D341Med (cell line): Measurements from ENCODE around the gene GAPDHS.

Source experiments
- DNase-seq: peaks from one replicate; pipeline ENCODE4 v3.0.0; 2012; ENCODE audit warnings: low spot score

Gene GAPDHS

DNA sequence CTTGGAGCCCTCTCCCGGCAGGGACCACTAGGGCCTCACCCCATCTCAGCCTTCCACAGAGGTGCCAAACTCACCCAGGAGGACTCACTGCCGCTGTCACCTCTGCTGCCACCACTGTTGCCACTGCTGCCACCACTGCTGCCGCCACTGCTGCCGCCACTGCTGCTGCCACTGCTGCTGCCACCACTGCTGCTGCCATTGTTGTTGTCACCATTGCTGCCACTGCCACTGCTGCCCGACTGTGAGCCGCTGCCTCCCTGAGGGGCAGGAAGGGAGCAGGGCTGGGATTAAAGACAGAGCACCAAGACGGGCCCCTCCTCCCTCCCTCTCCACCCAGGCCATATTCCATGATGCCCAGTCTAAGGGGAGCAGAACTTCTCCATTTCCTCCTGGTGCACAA is 21.9 kb upstream of the GAPDHS start:
- DNase-seq = no peak

DNA sequence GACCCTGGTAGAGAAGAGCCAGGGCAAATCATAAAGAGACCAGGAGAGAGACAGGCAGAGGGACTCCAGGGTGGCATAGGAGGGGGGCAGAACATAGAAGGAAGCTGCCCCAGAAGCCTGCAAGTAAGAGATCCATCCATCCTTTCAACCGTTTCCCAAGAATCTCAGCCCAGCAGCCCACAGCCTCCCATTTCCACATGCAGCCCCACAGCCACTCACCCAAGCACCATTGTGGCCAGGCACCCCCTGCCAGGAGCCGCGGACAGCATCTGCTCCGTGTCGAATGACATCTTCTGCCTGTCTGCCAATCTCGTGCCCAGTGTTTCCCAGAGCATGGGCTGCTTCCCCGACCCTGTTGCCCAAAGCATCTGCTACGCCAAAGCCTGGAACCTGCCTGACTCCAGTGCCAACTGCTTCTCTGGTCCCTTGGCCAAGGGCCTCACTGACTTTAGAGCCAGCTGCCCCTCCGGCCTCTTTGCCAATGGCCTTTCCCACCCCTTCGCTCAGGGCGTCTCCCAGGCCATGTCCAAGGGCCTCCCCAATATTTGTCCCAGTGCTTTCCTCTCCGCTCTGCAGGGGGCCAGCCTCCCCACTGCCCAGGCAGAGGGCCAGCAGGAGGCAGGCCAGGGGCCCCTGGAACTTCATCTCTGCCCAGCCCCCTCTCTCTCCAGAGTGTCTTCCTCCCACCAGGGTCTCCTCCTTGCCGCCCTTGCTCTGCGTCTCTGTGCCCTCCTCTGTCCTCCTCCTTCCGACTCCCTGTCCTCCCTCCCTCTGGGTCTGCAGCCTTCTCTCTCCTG is 20.2 kb upstream of the GAPDHS start:
- DNase-seq = no peak

DNA sequence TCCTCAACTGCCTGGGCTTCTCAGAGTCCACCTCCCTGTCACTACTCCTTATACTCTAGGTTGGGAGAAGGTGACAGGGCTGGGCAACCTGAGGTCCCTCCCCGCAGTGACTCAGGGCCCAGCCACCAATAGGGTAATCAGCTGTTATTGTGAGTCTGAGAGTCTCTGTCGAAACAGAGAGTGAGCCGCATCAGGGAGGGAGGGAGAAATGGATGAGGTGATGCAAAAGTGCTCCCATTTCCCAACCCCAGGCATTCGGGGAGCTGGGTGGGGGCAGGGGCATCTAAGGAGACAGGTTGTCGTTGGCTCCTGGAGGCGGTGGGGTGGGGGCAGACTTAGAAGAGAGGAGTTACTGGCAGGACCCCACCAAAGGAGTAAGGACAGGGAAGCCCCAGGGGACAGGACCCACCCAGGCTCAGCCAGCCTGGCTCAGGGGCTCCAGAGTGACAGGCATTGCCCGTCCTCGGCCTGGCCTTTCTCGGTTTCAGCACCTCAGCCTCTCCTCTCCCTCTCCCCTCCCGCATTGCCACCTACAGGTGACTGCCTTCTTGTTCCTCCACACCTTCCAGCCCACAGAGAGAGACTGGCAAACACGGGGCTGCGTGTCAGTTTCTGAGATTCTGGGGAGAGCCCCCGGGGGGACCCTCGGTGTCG is 19.5 kb upstream of the GAPDHS start, which contains the start of gene DMKN:
TSS of gene DMKN (minus strand) at position 22 of the 654 bp plus-strand sequence. CDS start 174 bp downstream, outside the sequence.
- DNase-seq = no peak

DNA sequence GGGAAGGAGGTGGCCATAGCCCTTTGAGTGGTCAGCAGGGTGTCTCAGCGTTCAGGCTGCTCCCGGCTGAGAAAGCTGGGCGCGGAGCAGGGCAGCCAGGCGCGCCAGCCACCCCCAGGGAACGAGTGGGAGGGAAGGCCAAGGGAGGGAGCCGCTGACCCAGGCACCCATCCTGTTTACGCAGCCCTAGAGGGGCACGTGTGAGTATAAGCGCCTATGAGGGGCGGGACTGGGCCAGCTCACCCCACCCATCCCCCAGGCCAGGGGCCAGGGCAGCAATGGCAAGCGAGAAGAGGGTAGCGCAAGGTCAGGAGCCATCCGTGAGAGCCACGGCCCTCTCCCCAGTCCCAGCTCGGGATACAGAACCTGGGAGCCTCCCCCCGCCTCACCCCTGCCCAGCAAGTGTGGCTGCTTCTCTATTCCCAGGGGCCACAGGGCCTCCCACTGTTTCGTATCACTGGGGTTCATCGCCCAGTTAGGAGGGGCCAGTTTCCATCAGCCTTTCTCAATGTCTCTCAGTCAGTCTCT is 18.9 kb upstream of the GAPDHS start:
- no peak for DNase-seq

DNA sequence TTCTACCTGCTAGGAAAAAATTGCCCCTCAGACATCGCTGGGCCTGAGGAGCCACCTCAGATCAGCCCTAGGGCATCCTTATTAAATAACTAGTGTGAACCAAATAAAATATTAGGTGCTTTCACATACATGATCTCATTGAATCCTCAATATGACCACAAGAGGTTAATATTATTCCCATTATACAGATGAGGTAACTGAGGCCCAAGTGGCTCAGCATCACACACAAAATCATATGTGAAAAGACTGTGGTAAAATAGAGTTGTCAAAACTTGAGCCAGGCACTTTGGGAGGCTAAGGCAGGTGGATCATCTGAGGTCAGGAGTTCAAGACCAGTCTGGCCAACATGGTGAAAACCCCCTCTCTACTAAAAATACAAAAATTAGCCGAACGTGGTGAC is 16.9 kb upstream of the GAPDHS start:
- DNase-seq = no peak

DNA sequence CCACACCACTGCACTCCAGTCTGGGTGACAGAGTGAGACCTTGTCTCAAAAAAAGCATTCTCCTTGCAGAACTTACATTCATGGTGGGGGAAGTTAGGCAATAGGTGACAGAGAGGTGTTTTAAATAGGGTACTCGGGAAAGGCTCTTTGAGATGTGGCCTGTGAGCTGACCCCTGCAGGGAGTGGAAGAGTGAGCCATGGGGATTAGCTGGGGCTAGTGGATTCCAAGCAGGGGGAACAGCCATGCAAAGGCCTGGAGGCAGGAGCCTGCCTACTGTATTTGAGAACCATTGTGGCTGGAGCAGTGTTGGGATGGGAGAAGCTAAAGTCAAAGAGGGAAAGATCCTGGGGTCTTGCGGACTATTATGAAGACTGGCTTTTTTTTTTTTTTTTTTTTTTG is 15.9 kb upstream of the GAPDHS start:
- no peak for DNase-seq

DNA sequence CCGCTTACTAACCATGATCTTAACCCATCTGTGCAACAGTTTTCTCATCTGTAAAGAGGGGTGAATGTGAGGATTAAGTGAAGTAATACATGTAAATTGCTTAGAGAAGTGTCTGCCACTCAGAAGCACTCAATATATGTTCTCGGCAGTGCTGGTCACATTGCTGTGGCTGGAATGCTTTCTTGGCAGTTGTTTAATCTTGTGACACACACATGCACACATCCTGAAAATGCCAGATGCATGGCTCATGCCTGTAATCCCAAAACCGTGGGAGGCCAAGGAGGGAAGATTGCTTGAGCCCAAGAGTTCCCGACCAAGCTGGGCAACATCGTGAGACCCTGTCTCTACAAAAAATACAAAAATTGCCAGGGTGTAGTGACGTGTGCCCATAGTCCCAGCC is 14.9 kb upstream of the GAPDHS start:
- DNase-seq = no peak

DNA sequence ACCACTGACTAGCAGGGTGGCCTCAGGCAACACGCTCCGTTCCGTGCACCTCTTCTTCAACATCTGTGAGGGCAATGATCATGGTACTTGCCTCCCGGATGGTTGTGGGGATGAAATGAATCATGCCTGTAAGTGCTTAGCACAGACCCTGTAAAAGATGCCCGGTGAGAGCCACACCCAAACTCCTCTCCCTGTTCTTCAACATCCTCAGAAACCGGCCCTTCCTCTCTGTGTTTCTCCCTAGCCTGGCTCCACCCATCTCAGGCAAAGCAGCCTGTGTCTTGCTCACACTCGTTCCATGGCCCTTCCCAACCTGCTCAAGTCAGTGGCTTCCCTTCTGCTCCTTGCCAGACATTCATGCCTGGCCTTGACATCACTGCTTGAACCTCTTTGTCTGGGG is 14.0 kb upstream of the GAPDHS start:
- no peak for DNase-seq

DNA sequence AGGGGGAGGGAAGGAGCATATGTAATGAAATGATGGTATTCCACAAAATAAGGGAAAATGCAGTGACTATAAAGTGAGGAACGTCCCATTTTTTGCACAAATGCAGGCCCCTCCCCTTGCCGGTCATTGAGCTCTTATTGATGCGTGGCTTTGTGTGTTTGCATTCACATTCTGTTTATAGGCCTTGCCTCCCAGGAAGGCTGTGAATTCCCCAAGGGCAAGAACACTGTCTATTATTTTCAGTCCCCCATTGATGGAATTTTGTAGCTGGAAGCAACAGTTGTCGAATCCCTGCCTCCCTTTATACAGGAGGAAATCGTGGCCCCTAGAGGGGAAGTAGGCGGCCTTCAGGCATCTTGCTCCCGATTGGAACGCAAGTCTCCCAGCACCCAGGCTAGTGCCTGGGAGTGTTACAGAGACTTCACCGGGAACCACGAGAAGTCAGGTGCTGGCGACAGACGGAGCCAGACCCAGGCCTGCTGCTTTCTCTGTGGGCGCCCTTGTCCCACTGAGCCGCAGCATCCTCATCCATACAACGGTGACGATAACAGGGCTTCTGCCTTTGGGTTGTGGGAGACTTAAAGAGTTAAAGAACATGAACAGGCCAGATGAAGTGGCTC is 12.0 kb upstream of the GAPDHS start:
- no peak for DNase-seq

DNA sequence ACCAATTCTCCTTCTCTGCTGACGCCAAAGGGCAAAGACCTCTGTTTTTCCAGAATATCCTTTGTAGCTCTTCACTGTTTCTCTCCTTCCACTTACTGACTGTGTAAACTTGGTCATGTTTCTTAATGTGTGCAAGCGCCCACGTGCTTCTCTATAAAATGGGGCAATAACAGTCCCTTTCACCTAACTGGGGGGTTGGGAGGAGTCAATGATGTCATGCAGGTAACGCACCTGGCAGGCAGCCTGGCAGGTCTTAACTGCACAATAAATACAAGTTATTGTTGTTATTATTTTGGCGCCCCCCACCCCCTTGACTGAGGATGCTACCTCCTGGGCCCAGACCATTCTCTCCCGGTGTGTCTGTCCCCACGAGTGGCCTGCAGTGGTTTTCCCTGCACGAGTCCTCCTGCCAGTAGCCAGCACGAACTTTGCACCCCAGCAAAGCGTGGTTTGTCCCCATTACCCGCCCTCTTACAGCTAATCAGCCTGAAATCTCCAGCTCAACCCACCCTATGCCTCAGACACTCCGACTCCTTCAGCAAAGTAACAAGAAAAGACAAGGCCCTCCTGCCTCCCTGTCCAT is 10.4 kb upstream of the GAPDHS start:
- DNase-seq = no peak

DNA sequence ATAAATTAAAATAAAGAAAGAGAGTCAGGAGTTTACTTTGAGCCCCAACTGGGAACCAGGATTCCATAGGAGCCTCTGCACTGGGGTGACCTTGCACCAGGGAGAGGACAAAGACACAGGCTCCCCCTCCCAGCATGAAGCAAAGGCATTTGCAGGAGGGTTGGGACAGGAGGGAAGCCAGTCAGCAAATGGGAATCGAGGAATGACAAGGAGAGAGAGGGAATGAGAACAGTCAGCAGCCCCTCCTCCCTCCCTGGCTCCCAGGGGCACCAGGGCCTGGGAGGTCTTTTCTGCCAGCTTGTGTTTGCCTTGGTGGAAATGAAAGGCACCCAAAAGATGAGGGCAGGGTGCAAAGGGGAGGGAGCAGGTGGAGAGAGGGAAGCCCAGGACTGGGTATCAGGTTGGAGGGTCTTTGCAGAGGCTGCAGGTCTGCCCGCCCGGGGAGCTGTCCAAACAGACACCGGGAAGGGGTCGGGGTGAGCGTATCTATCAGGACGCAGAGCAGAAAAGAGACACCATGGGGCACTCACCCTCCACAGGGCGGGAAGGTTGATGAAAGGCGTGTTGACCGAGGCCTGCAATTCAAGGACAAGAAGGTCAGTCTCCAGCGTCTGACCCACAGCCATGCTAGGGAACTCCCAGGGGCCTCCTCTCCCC is 8.9 kb upstream of the GAPDHS start:
- no peak for DNase-seq

DNA sequence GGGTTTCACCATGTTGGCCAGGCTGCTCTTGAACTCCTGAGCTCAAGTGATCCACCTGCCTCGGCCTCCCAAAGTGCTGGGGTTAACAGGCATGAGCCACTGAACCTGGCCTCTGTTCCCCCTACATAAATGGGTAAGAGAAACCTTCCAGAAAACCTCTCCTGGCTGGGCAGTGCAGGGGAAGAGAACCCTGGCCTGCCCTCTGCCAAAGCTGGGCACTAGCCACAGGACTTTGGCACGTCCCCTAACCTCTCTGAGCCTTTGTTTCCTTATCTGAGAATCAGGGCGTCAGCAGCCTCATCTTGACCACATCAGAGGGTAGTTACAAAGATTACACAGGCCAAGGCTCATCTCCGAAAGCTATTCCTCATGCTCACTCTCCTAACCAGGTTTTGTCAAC is 7.4 kb upstream of the GAPDHS start:
- no peak for DNase-seq

DNA sequence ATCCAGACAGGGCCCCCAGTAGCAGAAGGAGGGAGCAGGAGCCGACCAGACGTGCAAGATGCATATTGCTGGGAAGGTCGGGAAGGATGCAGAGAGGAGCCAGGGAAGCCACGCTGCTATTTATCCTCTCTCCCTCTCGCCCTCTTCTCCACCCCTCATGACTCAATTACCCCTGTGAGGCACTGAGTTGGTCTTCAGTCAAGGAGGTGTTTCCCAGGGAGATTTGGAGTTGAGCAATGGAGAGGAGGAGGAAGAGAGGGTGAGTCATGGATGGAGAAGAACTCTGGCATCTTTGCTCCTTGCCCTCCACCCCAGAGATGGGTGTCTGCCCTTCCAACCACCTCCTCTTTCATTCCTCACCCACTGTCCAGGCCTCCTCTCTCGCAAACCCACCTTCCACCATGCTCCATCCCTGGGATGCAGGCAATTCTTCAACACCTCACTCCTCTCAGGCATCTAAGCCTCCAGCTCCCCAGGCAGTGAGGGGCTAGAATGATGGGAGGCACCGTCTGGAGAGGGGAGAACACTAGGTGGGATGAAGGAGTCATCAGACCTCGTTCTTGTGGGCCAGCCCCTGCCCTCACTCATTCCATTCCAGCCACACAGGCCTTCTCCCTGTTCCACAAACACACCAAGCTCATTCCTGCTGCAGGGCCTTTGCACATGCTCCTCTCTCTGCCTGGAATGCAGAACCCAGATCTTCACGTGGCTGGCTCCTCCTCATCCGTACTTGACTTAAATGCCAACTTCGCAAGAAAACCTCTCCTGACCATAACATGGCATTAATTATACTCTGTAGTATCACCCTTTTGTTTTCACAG is 4.8 kb upstream of the GAPDHS start, which contains the start of gene SBSN:
TSS of gene SBSN (minus strand) at position 94 of the 821 bp plus-strand sequence. CDS start at position 64, 30 bp downstream.
- DNase-seq = no peak

DNA sequence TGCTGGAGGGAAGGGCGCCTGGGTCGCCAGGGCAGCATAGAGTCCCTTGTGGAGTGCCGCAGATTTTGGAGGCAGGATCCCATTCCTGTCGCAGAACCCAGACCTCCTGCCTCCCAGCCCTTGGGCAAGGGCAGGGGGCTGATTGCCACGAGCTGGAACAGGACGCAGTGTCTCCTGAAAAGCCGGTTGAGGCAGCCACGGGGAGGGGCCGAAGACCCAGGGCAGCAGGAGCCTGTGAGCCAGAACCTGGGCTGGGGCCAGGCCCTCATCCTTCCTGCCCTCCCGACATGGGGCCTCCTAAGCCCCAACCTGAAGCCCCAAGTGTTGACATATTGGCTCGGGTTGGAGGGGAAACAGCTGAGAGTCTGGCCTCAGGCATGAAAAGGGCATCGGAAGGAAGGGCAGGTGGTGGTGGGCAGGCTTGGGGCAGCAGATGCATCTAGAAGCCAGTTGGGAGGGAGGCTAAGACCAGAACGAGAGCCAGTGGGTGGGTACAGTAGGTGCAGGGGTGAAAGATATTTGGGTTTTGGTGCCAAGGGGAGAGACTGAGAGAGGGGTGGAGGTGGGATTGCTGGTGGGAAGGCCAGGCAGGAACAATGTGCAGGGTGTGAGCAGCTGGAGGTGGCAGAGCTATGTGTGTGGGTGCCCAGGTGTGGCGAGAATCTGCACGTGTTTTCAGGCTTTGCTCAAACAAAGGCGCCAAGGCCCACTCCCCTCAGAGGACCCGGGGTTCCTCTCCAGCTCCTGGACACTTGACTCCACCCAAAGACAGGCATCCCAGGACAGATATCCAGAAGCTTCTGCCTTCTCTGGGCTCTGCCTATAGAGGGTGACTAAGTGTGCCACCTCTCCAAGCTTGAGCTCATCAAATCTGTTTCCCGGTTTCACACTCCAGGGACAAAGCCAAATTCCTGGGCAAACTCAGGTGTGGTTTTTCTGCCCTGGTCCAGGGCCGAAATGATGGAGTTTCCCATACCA is 3.7 kb upstream of the GAPDHS start:
- no peak for DNase-seq

DNA sequence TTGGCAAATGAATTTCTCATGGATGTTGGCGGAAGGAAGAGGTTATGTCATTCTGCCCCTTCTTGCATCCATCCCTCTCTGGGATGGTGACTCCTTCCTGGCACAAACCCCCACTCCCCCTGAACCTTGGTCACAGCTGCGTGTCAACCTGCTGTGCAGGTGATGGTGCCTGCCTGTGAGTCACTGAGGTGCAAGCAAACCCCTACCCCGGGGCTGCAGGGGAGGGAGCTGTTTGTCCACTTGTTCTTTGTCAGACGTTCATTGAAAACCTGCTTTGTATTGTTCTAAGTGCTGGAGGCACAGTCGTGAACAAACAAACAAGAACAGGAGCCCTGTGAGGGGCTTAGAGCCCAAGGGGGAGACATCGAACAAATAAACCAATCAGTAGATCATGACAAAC is 2.0 kb upstream of the GAPDHS start:
- no peak for DNase-seq

DNA sequence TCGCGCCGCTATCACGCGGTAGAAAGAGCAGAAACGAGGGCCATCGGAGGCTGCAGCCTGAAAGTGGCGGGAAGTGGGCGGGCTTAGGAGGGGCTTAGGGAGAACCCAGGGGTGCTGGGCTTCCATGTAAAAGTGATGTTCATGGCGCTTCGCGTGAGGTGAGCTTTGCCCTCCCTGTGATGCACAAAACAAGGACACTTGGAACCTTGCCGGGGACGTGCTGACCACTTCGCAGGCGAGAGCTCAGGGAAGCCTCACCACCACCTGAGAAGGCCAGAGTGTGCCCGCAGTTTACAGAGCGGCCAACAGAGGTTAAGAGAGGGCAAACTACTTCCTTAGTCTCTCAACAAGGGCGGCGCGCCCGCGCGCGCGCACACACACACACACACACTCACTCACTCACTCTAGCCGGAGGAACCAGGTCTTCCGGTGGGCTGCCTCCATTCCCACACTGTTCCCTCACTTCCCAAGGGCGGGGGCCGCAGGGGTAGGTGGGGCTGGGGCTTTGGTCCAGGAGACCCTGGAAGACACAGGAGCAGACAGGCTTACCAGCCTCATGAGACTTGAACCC is 651 bp downstream of the GAPDHS start:
- DNase-seq = no peak

DNA sequence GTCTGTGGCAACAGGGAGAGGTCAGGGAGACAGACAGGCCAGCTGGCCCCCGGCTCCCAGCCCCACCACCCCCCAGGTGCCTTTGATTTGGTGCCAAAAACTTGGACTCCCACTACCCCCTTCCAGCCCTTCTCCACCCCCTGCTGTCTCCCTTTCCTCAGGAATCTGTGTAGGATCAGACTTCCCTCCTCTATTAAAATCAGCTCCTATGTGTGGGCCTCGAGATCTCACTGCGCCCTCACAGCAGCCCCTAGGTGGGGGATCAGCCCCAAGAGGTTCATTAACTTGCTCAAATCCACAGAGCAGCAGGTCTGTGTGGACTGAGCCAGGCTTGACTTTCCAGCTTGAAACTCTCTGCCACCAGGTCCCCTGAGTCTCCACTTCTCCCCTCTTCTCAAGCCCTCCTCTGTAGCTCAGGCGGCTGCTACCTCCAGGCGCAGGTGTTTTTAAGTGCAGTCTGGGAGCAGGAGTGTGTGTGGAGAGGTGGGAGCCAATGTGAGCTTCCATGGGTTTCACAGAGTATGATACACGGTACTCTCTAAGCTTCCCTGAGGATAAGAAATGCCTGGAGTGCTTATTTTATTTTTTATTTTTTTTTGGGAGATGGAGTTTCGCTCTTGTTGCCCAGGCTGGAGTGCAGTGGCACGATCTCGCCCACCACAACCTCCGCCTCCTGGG is 1.7 kb downstream of the GAPDHS start:
- DNase-seq = no peak

DNA sequence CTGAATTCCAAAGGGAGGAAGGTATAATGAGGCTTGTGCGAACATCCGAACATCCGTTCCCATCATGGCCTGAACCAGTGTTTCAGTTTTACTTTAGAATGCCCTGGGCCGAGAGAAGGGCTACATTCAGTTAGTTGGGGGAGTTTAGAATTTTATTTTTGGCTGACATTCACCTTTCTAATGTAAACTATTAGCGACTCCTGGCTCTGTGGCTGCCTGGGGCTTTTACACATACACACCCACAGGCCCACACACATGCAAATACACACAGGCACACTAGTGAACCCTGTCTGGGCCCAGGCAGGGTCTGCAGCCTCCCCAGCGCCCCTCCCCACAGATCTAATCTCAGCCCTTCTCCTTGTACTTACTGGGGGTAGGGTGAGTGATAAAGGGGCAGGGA is 6.1 kb downstream of the GAPDHS start:
- DNase-seq = no peak

DNA sequence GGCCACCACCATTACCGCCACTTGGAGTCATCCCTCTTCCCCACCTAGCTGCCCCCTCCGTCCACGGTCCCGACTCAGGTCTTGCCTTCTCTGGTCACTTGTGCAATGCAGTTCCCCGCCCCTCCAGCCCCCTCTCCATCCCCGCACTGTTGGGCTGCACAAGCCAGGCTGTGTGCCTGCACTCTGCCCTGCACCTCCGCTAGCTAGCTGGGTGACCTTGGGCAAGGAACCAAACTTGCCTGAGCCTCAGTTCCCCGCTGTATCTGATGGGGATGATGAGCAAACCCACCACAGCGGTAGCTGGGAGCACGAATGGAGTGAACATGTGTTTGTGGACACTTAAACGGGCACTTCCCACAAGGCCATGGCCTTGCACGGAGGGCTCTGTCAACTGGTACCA is 6.6 kb downstream of the GAPDHS start:
- no peak for DNase-seq
